Keratinocyte (primary cell): ENCODE measurements around the gene MTHFD2L. TPM values are rescaled to one million over a fixed set of nuclear protein-coding genes. Genes with fewer than 3 reads are reported as not detected.

Experiments used
- DNase-seq: peaks from one replicate; pipeline ENCODE4 v3.0.0-alpha.2; 2011; ENCODE audit warnings: low read depth, missing footprints, low spot score
- FAIRE-seq: peaks from 2 replicates; lab custom pipeline; 2011; peaks lifted over from hg19 to GRCh38; lab: Jason Lieb, UNC
- H2AFZ ChIP-seq: 2 replicates; pipeline ENCODE4 v1.6.0; 2012; ENCODE audit warnings: low read length, control low read depth, inconsistent platforms; ENCODE audit not compliant: control insufficient read depth
- H3K27ac ChIP-seq: 2 replicates; pipeline ENCODE4 v1.5.1; 2011; ENCODE audit warnings: low read length; ENCODE audit not compliant: control insufficient read depth, insufficient read depth
- H3K27me3 ChIP-seq: 3 replicates; pipeline ENCODE4 v1.6.0; 2011; ENCODE audit warnings: low read length; ENCODE audit not compliant: control insufficient read depth, insufficient read depth; ENCODE audit errors: extremely low read depth
- H3K36me3 ChIP-seq, 2 experiments: 2 replicates in 1 of 2; 3 replicates in 1 of 2; pipeline ENCODE4 v1.5.1; 2011; ENCODE audit warnings: low read length in 2 of 2, mild to moderate bottlenecking in 1 of 2; ENCODE audit not compliant: control insufficient read depth in 2 of 2, insufficient read depth in 2 of 2; ENCODE audit errors: extremely low read depth in 1 of 2
- H3K4me1 ChIP-seq: 3 replicates; pipeline ENCODE4 v1.5.1; 2011; ENCODE audit warnings: low read length; ENCODE audit not compliant: control insufficient read depth, insufficient read depth; ENCODE audit errors: extremely low read depth
- H3K4me2 ChIP-seq: 3 replicates; pipeline ENCODE4 v1.6.0; 2011; ENCODE audit warnings: low read depth, low read length; ENCODE audit not compliant: control insufficient read depth, insufficient read depth; ENCODE audit errors: extremely low read depth
- H3K4me3 ChIP-seq, 3 experiments: fragments of 200-600 bp in 1 of 3; sonication (generic) in 1 of 3; 2 replicates in 2 of 3; 3 replicates in 1 of 3; pipeline ENCODE4 v1.5.1; 2011 to 2016; ENCODE audit warnings: low read length in 3 of 3, mild to moderate bottlenecking in 3 of 3, control low read depth in 2 of 3, inconsistent platforms in 1 of 3, low read depth in 1 of 3, mixed read lengths in 1 of 3, mixed run types in 1 of 3, moderate library complexity in 1 of 3; ENCODE audit not compliant: control insufficient read depth in 2 of 3, insufficient read depth in 2 of 3; ENCODE audit errors: extremely low read depth in 1 of 3
- H3K79me2 ChIP-seq: 2 replicates; pipeline ENCODE4 v1.6.0; 2012; ENCODE audit warnings: low read length; ENCODE audit not compliant: control insufficient read depth, insufficient read depth
- H3K9ac ChIP-seq: 3 replicates; pipeline ENCODE4 v1.6.0; 2011; ENCODE audit warnings: low read length; ENCODE audit not compliant: control insufficient read depth, insufficient read depth; ENCODE audit errors: extremely low read depth
- H3K9me1 ChIP-seq: 3 replicates; pipeline ENCODE4 v1.6.0; 2011; ENCODE audit warnings: low read length; ENCODE audit not compliant: control insufficient read depth, insufficient read depth; ENCODE audit errors: extremely low read depth
- H3K9me3 ChIP-seq: 2 replicates; pipeline ENCODE4 v1.5.1; 2012; ENCODE audit warnings: low read depth, low read length; ENCODE audit not compliant: control insufficient read depth
- H4K20me1 ChIP-seq: 3 replicates; pipeline ENCODE4 v1.6.0; 2011; ENCODE audit warnings: low read length; ENCODE audit not compliant: control insufficient read depth, insufficient read depth; ENCODE audit errors: extremely low read depth
- EZH2 ChIP-seq: IDR thresholded peaks from one replicate; pipeline ENCODE4 v1.6.1; 2012; ENCODE audit warnings: inconsistent platforms, mild to moderate bottlenecking, low read length, moderate library complexity
- dilution Hi-C: fragments of 300-500 bp; cut with MboI; formaldehyde crosslinking; loops from one replicate; pipeline ENCODE4 v1.7.0; 2020; ENCODE audit warnings: low sequenced_read_pairs; ENCODE audit not compliant: extremely low pct_ligation_motif_present
- polyA plus RNA-seq, 5 experiments: library from polyadenylated mRNA; depleted of rRNA in 3 of 5; stranded (reverse) in 3 of 5; stranded (forward) in 1 of 5; unstranded in 1 of 5; fragments of >200 nt; gene quantifications; 1 replicate in 1 of 5; 2 replicates in 3 of 5; 3 replicates in 1 of 5; pipeline versions ENCODE4 v1.2.1 to v1.2.3, GENCODE V29; 2011 to 2012; ENCODE audit warnings: missing spikeins in 2 of 5, low read depth in 1 of 5, low replicate concordance in 1 of 5
- TF ChIP-seq, protein P1 (sequence below), 3 experiments: IDR thresholded peaks in 1 of 3; conservative IDR thresholded peaks in 1 of 3; optimal IDR thresholded peaks in 1 of 3; 2 replicates in 2 of 3; 3 replicates in 1 of 3; pipeline versions ENCODE3 to v1.5.1; 2011; ENCODE audit warnings: low read length in 3 of 3, mild to moderate bottlenecking in 3 of 3, moderate library complexity in 2 of 3, control low read depth in 1 of 3, inconsistent platforms in 1 of 3; ENCODE audit not compliant: insufficient read depth in 2 of 3; ENCODE audit errors: extremely low read depth in 1 of 3

Gene MTHFD2L
- polyA plus RNA-seq, 1 donor (not counting 4 experiments of a cell fraction or from before 2014, with no cell fraction given) = 30.4 TPM

- Histone ChIP-seq H3K36me3 (peaks cover 5 to 8% of the 10 kb centered on the region in 2 experiments), H3K4me1 (peaks cover 20% of the 10 kb centered on the region), H3K4me2 (peak overlapping the region; percentile 96), H3K9ac (no peak overlapping the region), H3K9me1 (no peaks in the 10 kb centered on the region), H3K79me2 (peaks cover 23% of the 10 kb centered on the region), H3K27me3 (no peaks in the 10 kb centered on the region), H3K27ac (no peak overlapping the region), H4K20me1 (no peaks in the 10 kb centered on the region), H3K4me3 (no peak overlapping the region), H2AFZ (no peak overlapping the region), H3K9me3 (no peaks in the 10 kb centered on the region)
- FAIRE-seq (no peak), DNase-seq (no peak)
- dilution Hi-C loops = no loop called here
- TF ChIP-seq EZH2 = no peak
- TF ChIP-seq, protein P1, sequence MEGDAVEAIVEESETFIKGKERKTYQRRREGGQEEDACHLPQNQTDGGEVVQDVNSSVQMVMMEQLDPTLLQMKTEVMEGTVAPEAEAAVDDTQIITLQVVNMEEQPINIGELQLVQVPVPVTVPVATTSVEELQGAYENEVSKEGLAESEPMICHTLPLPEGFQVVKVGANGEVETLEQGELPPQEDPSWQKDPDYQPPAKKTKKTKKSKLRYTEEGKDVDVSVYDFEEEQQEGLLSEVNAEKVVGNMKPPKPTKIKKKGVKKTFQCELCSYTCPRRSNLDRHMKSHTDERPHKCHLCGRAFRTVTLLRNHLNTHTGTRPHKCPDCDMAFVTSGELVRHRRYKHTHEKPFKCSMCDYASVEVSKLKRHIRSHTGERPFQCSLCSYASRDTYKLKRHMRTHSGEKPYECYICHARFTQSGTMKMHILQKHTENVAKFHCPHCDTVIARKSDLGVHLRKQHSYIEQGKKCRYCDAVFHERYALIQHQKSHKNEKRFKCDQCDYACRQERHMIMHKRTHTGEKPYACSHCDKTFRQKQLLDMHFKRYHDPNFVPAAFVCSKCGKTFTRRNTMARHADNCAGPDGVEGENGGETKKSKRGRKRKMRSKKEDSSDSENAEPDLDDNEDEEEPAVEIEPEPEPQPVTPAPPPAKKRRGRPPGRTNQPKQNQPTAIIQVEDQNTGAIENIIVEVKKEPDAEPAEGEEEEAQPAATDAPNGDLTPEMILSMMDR (optimal IDR thresholded peaks at IDR 0.05 in 1 of 3, IDR thresholded peaks at IDR 0.05 in 1 of 3, conservative IDR thresholded peaks at IDR 0.05 in 1 of 3; ENCODE audit: extremely low read depth in 1 of 3, insufficient read depth in 2 of 3, low read length in 3 of 3) = no peak
Measured at GRCh38 chr4:74156521-74156920, 1.4 kb upstream of the MTHFD2L start.

DNA sequence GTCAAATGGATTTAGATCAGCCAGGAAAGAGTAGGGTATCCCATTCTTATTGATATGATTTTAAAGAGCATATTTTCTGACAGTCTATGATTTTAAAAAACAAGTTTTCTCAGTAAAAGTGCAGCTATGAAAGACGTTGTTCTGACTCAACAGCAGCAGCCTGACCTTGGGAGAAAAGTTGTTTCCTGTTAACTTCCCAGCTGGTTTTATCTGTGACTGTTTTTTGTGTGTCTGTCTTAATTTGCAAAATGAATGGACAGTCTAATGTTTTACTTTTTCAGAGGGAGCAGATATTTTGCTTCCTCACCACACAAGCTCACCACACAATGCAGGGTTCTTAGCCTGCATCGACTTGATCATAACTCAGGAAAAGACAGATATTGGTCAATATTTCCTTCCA lies 764 bp upstream of the MTHFD2L start:
- dilution Hi-C loops = no loop called here
- TF ChIP-seq EZH2 = no peak
- TF ChIP-seq, protein P1 (optimal IDR thresholded peaks at IDR 0.05 in 1 of 3, IDR thresholded peaks at IDR 0.05 in 1 of 3, conservative IDR thresholded peaks at IDR 0.05 in 1 of 3; ENCODE audit: extremely low read depth in 1 of 3, insufficient read depth in 2 of 3, low read length in 3 of 3) = no peak
- no peaks in the 10 kb centered on the region for H3K9me1 ChIP-seq
- peak overlapping the region; percentile 94 for H3K27ac ChIP-seq
- DNase-seq (no peak), FAIRE-seq (no peak)
- no peaks in the 10 kb centered on the region for H3K9me3 ChIP-seq
- H2AFZ ChIP-seq = peak overlapping the region; percentile 90
- peaks cover 20% of the 10 kb centered on the region for H3K4me1 ChIP-seq
- H3K27me3 ChIP-seq = no peaks in the 10 kb centered on the region
- H3K79me2 ChIP-seq = peaks cover 23% of the 10 kb centered on the region
- H3K36me3 ChIP-seq = peaks cover 6 to 8% of the 10 kb centered on the region in 2 experiments
- no peaks in the 10 kb centered on the region for H4K20me1 ChIP-seq
- H3K4me3 ChIP-seq = peak overlapping the region; percentile 55 to 94 (median 83)
- peak overlapping the region; percentile 96 for H3K4me2 ChIP-seq
- H3K9ac ChIP-seq = peak overlapping the region; percentile 89
